Thymus (tissue), 2 donors: ENCODE measurements around the gene ALX3. TPM values are rescaled to one million over a fixed set of nuclear protein-coding genes. Genes with fewer than 3 reads are reported as not detected.

Experiments used
- polyA plus RNA-seq: library from polyadenylated mRNA; stranded (reverse); fragments of 200-250 nt; gene quantifications from one replicate; pipeline ENCODE4 v1.2.3, GENCODE V29; 2013
- total RNA-seq: library from RNA; stranded (reverse); fragments of 120-200 nt; gene quantifications from one replicate; pipeline ENCODE4 v1.2.4, GENCODE V29; 2013
- donor health status: healthy.

ALX3 gene
- total and polyA plus RNA-seq, 2 donors, result 0.14 to 0.16 TPM

Other genes starting within 250 kb of the ALX3 start
- 5.6 TPM for gene CSF1, start 159.8 kb downstream of the ALX3 start, total RNA-seq
- 11.1 TPM for gene CSF1, start 159.8 kb downstream of the ALX3 start, polyA plus RNA-seq
- 19.3 TPM for gene AHCYL1, start 85.9 kb downstream of the ALX3 start, total RNA-seq
- gene AHCYL1, start 85.9 kb downstream of the ALX3 start, polyA plus RNA-seq, result 33.7 TPM
- gene STRIP1, start 36.0 kb downstream of the ALX3 start, total RNA-seq, result 21.6 TPM
- gene STRIP1, start 36.0 kb downstream of the ALX3 start, polyA plus RNA-seq, result 20.8 TPM
- gene UBL4B, start 41.8 kb upstream of the ALX3 start, total RNA-seq, result not detected
- gene UBL4B, start 41.8 kb upstream of the ALX3 start, polyA plus RNA-seq, result 0.11 TPM
- under 0.01 TPM for gene SLC6A17, start 79.8 kb upstream of the ALX3 start, total RNA-seq
- 0.30 TPM for gene SLC6A17, start 79.8 kb upstream of the ALX3 start, polyA plus RNA-seq
- 3.0 TPM for gene KCNC4, start 139.6 kb upstream of the ALX3 start, total RNA-seq
- gene KCNC4, start 139.6 kb upstream of the ALX3 start, polyA plus RNA-seq, result 4.0 TPM